Esophagus muscularis mucosa (tissue), 4 donors: ENCODE data around the gene DRD3.

ENCODE experiments used
- EP300 ChIP-seq: sonication (generic); formaldehyde crosslinking; IDR thresholded peaks from one replicate; pipeline ENCODE4 v1.6.1; 2017; ENCODE audit warnings: antibody characterized with exemption
- POLR2A ChIP-seq: fragments of 450-650 bp; IDR thresholded peaks from one replicate; pipeline ENCODE4 v1.6.1; 2017; ENCODE audit warnings: antibody characterized with exemption, moderate library complexity, mild to moderate bottlenecking, low read depth
- POLR2AphosphoS5 ChIP-seq, 2 donors: sonication (generic); formaldehyde crosslinking; IDR thresholded peaks; one replicate each; pipeline ENCODE4 v1.6.1; 2017; ENCODE audit warnings: antibody characterized with exemption in 2 of 2
- TF ChIP-seq, protein P1 (sequence below), 3 experiments: fragments of 200-600 bp in 2 of 3; fragments of 450-650 bp in 1 of 3; sonication (generic) in 2 of 3; IDR thresholded peaks; one replicate each; pipeline ENCODE4 v1.5.1; 2017 to 2019; ENCODE audit warnings: antibody characterized with exemption in 3 of 3, mild to moderate bottlenecking in 2 of 3, moderate library complexity in 1 of 3

- TF ChIP-seq, protein P1, sequence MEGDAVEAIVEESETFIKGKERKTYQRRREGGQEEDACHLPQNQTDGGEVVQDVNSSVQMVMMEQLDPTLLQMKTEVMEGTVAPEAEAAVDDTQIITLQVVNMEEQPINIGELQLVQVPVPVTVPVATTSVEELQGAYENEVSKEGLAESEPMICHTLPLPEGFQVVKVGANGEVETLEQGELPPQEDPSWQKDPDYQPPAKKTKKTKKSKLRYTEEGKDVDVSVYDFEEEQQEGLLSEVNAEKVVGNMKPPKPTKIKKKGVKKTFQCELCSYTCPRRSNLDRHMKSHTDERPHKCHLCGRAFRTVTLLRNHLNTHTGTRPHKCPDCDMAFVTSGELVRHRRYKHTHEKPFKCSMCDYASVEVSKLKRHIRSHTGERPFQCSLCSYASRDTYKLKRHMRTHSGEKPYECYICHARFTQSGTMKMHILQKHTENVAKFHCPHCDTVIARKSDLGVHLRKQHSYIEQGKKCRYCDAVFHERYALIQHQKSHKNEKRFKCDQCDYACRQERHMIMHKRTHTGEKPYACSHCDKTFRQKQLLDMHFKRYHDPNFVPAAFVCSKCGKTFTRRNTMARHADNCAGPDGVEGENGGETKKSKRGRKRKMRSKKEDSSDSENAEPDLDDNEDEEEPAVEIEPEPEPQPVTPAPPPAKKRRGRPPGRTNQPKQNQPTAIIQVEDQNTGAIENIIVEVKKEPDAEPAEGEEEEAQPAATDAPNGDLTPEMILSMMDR (IDR thresholded peaks at IDR 0.05), result no peak
- TF ChIP-seq POLR2A (no peak), POLR2AphosphoS5 (IDR thresholded peaks at IDR 0.05) (no peak), EP300 (no peak)
Measured at GRCh38 chr3:114154321-114154821, 24.5 kb downstream of the DRD3 start.
